Activated CD4-positive, alpha-beta memory T cell treated with anti-CD3 and anti-CD28 coated beads for 36 hours (primary cell): ENCODE measurements around the gene COPS2. TPM values are rescaled to one million over a fixed set of nuclear protein-coding genes. Genes with fewer than 3 reads are reported as not detected.

Experiments used
- CTCF ChIA-PET: fragments of 350-600 bp; sonication (Branson Sonifier 250); formaldehyde crosslinking; loops from one replicate; lab custom pipeline; 2021; ENCODE audit warnings: antibody characterized with exemption, inconsistent platforms; lab: Charles Lee
- POLR2A ChIA-PET: fragments of 350-600 bp; sonication (Branson Sonifier 250); formaldehyde crosslinking; loops from one replicate; lab custom pipeline; 2021; ENCODE audit warnings: antibody characterized with exemption; lab: Charles Lee
- DNase-seq: peaks from one replicate; pipeline ENCODE4 v3.0.0-alpha.2; 2020
- H3K27ac Mint-ChIP-seq: one replicate; pipeline ENCODE4 v1.8.0; 2021; ENCODE audit warnings: mixed read lengths
- H3K27me3 Mint-ChIP-seq: one replicate; pipeline ENCODE4 v1.8.0; 2021; ENCODE audit warnings: mixed read lengths
- H3K36me3 Mint-ChIP-seq: one replicate; pipeline ENCODE4 v1.8.0; 2021; ENCODE audit warnings: mixed read lengths
- H3K4me1 Mint-ChIP-seq: one replicate; pipeline ENCODE4 v1.8.0; 2021; ENCODE audit warnings: low read depth, mixed read lengths
- H3K4me3 Mint-ChIP-seq: one replicate; pipeline ENCODE4 v1.8.0; 2021; ENCODE audit warnings: mild to moderate bottlenecking, mixed read lengths
- H3K9me3 Mint-ChIP-seq: one replicate; pipeline ENCODE4 v1.8.0; 2021; ENCODE audit warnings: mixed read lengths
- intact Hi-C: fragments of 100-400 bp; cut with micrococcal nuclease; formaldehyde crosslinking; loops from one replicate; pipeline ENCODE4 v1.15.1; 2023
- total RNA-seq, 2 experiments: library from RNA; stranded (reverse); gene quantifications; one replicate each; pipeline ENCODE4 v1.2.3, GENCODE V29; 2021

The COPS2 gene
- total RNA-seq, 2 experiments from 2014 or later, result 79.8 to 80.0 TPM

- Mint-ChIP-seq H3K36me3 (peaks cover 49% of the 10 kb centered on the region), H3K27me3 (no peaks in the 10 kb centered on the region), H3K9me3 (no peaks in the 10 kb centered on the region), H3K27ac (no peak overlapping the region), H3K4me1 (peaks cover 15% of the 10 kb centered on the region), H3K4me3 (no peak overlapping the region)
- DNase-seq, result no peak
- ChIA-PET POLR2A (no interaction called here), CTCF (interaction anchor here (0.9 kb wide), 1 partner anchor 15 kb away, joined by 3 read pairs; no protein-coding TSS in a partner anchor)
- intact Hi-C loops, result no loop called here
These were observed 24.0 kb downstream of the COPS2 start for GRCh38 chr15:49131403-49131802.

- ChIA-PET CTCF (interaction anchor here (1.1 to 2.1 kb wide), 2 partner anchors 22 to 263 kb away, joined by 6 to 7 read pairs; no protein-coding TSS in a partner anchor), POLR2A (interaction anchor here (1.1 kb wide), 1 partner anchor 497 kb away, joined by 3 read pairs; the partner anchor contains the start of gene DTWD1)
- intact Hi-C loops, result no loop called here
- Mint-ChIP-seq H3K9me3 (no peaks in the 10 kb centered on the region), H3K4me3 (no peak overlapping the region), H3K27ac (no peak overlapping the region), H3K27me3 (no peaks in the 10 kb centered on the region), H3K4me1 (no peaks in the 10 kb centered on the region), H3K36me3 (peaks cover 14% of the 10 kb centered on the region)
- DNase-seq, result no peak
These were observed 31.0 kb downstream of the COPS2 start for GRCh38 chr15:49124371-49124770.

- H3K4me1 Mint-ChIP-seq, result no peaks in the 10 kb centered on the region
- POLR2A ChIA-PET, result no interaction called here
- no peak overlapping the region for H3K4me3 Mint-ChIP-seq
- no peaks in the 10 kb centered on the region for H3K27me3 Mint-ChIP-seq
- intact Hi-C loops, result no loop called here
- peaks cover 4% of the 10 kb centered on the region for H3K36me3 Mint-ChIP-seq
- H3K27ac Mint-ChIP-seq, result no peak overlapping the region
- DNase-seq, result no peak
- no peaks in the 10 kb centered on the region for H3K9me3 Mint-ChIP-seq
- CTCF ChIA-PET, result interaction anchor here (2.4 kb wide), 1 partner anchor 261 kb away, joined by 12 read pairs; no protein-coding TSS in a partner anchor
These were observed 32.8 kb downstream of the COPS2 start for GRCh38 chr15:49122541-49123062.

GRCh38 chr15:49121901-49122300 is 33.5 kb downstream of the COPS2 start:
- Mint-ChIP-seq H3K27ac (no peak overlapping the region), H3K9me3 (no peaks in the 10 kb centered on the region), H3K36me3 (peaks cover 4% of the 10 kb centered on the region), H3K27me3 (no peaks in the 10 kb centered on the region), H3K4me3 (no peak overlapping the region), H3K4me1 (no peaks in the 10 kb centered on the region)
- ChIA-PET CTCF (interaction anchor here (2.4 kb wide), 1 partner anchor 260 kb away, joined by 12 read pairs; no protein-coding TSS in a partner anchor), POLR2A (no interaction called here)
- intact Hi-C loops, result no loop called here
- DNase-seq, result no peak

GRCh38 chr15:49120832-49121231 is 34.6 kb downstream of the COPS2 start:
- intact Hi-C loops, result no loop called here
- H3K4me3 Mint-ChIP-seq, result no peak overlapping the region
- ChIA-PET POLR2A (no interaction called here), CTCF (interaction anchor here (0.8 to 2.4 kb wide), 3 partner anchors 10 to 259 kb away, joined by 3 to 12 read pairs (median 4); no protein-coding TSS in a partner anchor)
- no peaks in the 10 kb centered on the region for H3K4me1 Mint-ChIP-seq
- no peaks in the 10 kb centered on the region for H3K9me3 Mint-ChIP-seq
- no peaks in the 10 kb centered on the region for H3K27me3 Mint-ChIP-seq
- no peak for DNase-seq
- no peak overlapping the region for H3K27ac Mint-ChIP-seq
- peaks cover 9% of the 10 kb centered on the region for H3K36me3 Mint-ChIP-seq

GRCh38 chr15:49116108-49116857 is 39.1 kb downstream of the COPS2 start:
- Mint-ChIP-seq H3K9me3 (peaks cover 9% of the 10 kb centered on the region), H3K27ac (no peak overlapping the region), H3K4me1 (no peaks in the 10 kb centered on the region), H3K27me3 (no peaks in the 10 kb centered on the region), H3K36me3 (peaks cover 40% of the 10 kb centered on the region), H3K4me3 (no peak overlapping the region)
- CTCF ChIA-PET, result no interaction called here
- DNase-seq, result no peak
- intact Hi-C loops, result no loop called here
- POLR2A ChIA-PET, result no interaction called here

- Mint-ChIP-seq H3K36me3 (peaks cover 46% of the 10 kb centered on the region), H3K4me3 (no peak overlapping the region), H3K9me3 (peaks cover 9% of the 10 kb centered on the region), H3K4me1 (no peaks in the 10 kb centered on the region), H3K27me3 (no peaks in the 10 kb centered on the region), H3K27ac (no peak overlapping the region)
- POLR2A ChIA-PET, result no interaction called here
- DNase-seq, result no peak
- CTCF ChIA-PET, result no interaction called here
- intact Hi-C loops, result no loop called here
These were observed 40.3 kb downstream of the COPS2 start for GRCh38 chr15:49115062-49115461.

GRCh38 chr15:49110158-49110944 is 45.0 kb downstream of the COPS2 start:
- Mint-ChIP-seq H3K4me3 (no peak overlapping the region), H3K27me3 (no peaks in the 10 kb centered on the region), H3K9me3 (peaks cover 9% of the 10 kb centered on the region), H3K36me3 (peaks cover 39% of the 10 kb centered on the region), H3K27ac (no peak overlapping the region), H3K4me1 (no peaks in the 10 kb centered on the region)
- ChIA-PET CTCF (no interaction called here), POLR2A (no interaction called here)
- no peak for DNase-seq
- intact Hi-C loops, result no loop called here

- Mint-ChIP-seq H3K27me3 (no peaks in the 10 kb centered on the region), H3K4me3 (no peak overlapping the region), H3K4me1 (no peaks in the 10 kb centered on the region), H3K9me3 (no peaks in the 10 kb centered on the region), H3K27ac (no peak overlapping the region), H3K36me3 (peaks cover 9% of the 10 kb centered on the region)
- POLR2A ChIA-PET, result no interaction called here
- CTCF ChIA-PET, result no interaction called here
- DNase-seq, result no peak
- intact Hi-C loops, result no loop called here
These were observed 52.4 kb downstream of the COPS2 start for GRCh38 chr15:49103002-49103401.

- POLR2A ChIA-PET, result no interaction called here
- Mint-ChIP-seq H3K36me3 (peaks cover 10% of the 10 kb centered on the region), H3K9me3 (no peaks in the 10 kb centered on the region)
These were observed 53.9 kb downstream of the COPS2 start for GRCh38 chr15:49101536-49101935.

GRCh38 chr15:49096090-49096750 is 59.2 kb downstream of the COPS2 start:
- no peaks in the 10 kb centered on the region for H3K27me3 Mint-ChIP-seq
- ChIA-PET CTCF (no interaction called here), POLR2A (no interaction called here)
- intact Hi-C loops, result no loop called here
- no peak overlapping the region for H3K27ac Mint-ChIP-seq
- peaks cover 3% of the 10 kb centered on the region for H3K36me3 Mint-ChIP-seq
- no peaks in the 10 kb centered on the region for H3K9me3 Mint-ChIP-seq
- no peak overlapping the region for H3K4me3 Mint-ChIP-seq
- no peaks in the 10 kb centered on the region for H3K4me1 Mint-ChIP-seq
- no peak for DNase-seq

More at GRCh38 chr15:49101536-49101935, 53.9 kb downstream of the COPS2 start:
- CTCF ChIA-PET, result no interaction called here
- Mint-ChIP-seq H3K27ac (no peak overlapping the region), H3K4me1 (no peaks in the 10 kb centered on the region), H3K27me3 (no peaks in the 10 kb centered on the region), H3K4me3 (no peak overlapping the region)
- intact Hi-C loops, result no loop called here
- DNase-seq, result no peak
